GM12865 (cell line): ENCODE measurements around the gene CCNB1IP1.

Source experiments
- DNase-seq: peaks from one replicate; pipeline ENCODE4 v3.0.0; 2010; ENCODE audit warnings: low read depth
- H3K4me3 ChIP-seq: 2 replicates; pipeline ENCODE4 v1.5.1; 2011; ENCODE audit warnings: mild to moderate bottlenecking, low read depth, low read length, control low read depth
- TF ChIP-seq, protein P1 (sequence below): IDR thresholded peaks from 2 replicates; pipeline ENCODE4 v1.5.1; 2011; ENCODE audit warnings: low read length, control low read depth, low read depth, inconsistent platforms; ENCODE audit not compliant: insufficient read depth; ENCODE audit errors: missing control alignments

CCNB1IP1 gene

DNA sequence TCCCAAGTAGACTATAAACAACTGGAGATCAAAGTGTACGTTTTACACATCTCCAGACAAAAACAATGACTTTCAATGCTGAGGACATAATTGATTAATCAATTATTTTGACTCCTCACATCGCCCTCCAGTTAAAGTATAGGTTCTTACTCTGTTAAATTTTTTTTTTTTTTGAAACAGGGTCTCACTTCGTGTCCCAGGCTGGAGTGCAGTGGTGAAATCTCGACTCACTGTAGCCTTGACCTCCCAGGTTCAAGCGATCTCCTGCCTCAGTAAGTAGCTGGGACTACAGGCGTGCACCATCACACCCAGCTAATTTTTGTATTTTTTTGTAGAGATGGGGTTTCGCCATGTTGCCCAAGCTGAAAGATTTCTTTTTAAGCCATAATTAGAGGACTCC is 938 bp upstream of the CCNB1IP1 start:
- TF ChIP-seq, protein P1, sequence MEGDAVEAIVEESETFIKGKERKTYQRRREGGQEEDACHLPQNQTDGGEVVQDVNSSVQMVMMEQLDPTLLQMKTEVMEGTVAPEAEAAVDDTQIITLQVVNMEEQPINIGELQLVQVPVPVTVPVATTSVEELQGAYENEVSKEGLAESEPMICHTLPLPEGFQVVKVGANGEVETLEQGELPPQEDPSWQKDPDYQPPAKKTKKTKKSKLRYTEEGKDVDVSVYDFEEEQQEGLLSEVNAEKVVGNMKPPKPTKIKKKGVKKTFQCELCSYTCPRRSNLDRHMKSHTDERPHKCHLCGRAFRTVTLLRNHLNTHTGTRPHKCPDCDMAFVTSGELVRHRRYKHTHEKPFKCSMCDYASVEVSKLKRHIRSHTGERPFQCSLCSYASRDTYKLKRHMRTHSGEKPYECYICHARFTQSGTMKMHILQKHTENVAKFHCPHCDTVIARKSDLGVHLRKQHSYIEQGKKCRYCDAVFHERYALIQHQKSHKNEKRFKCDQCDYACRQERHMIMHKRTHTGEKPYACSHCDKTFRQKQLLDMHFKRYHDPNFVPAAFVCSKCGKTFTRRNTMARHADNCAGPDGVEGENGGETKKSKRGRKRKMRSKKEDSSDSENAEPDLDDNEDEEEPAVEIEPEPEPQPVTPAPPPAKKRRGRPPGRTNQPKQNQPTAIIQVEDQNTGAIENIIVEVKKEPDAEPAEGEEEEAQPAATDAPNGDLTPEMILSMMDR: no peak
- no peak overlapping the region for H3K4me3 ChIP-seq

DNA sequence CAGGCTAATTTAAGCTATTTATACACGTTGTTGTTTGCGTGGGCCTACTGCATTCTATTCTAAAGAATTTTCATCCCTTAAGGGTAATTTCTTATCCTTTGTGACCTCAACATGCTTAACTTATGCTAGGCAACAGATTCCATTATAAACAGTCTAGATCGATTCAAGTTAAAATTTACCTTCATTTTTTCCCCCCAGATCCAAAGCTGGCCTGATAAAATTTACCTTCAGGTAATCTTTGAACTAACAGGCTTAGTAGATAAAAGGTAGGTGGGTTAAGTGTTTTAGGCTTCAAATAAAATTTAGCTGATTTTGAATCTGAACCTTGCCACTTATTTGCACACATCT is 389 bp upstream of the CCNB1IP1 start:
- peak overlapping the region; percentile 100 for H3K4me3 ChIP-seq
- no peak for DNase-seq
- TF ChIP-seq, protein P1: no peak

More for the DNA sequence above, 938 bp upstream of the CCNB1IP1 start:
- no peak for DNase-seq

DNA sequence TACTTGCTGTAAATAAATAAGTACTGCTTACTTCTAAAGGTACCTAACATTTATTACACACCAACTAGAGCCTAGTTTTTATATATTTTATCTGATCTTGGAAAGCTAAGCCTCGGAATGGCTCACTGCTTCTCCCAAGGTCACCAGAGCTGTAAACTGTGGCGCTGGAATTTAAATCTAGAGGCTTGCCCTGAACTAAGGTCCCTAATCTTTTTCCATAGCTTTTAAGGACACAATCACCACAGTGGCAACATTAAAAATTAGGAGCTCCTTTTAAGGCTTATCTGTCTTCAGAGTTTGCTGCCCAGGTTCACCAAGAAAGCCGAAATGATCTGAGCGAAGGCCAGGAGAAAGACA is 670 bp downstream of the CCNB1IP1 start:
- DNase-seq: no peak
- H3K4me3 ChIP-seq: peak overlapping the region; percentile 100
- TF ChIP-seq, protein P1: no peak

DNA sequence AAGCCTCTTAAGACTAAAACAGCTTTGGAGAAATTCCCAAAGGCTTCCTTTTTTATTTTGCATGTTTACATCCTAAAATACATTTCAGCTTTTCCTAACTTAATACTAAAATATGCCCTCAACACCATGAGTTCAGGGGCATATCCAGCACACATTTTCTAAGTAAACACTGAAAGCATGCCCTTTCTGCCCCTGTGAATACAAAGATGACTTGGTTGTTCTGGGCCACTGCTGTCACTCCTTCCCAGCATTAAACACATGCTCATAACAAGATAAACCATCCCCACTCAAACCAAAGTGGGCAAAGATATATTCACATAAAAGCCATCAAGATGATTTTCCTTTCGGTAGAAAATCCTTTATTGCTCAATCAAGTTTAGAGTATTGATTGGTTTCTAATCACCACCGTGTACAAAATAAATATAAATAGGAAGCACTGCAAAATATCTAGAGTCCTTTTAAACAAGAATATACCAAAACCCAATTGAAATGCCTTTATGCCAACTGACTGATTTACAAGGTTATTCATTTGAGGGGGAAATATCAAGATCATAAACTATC is 1.9 kb downstream of the CCNB1IP1 start:
- H3K4me3 ChIP-seq: peak overlapping the region; percentile 100

DNA sequence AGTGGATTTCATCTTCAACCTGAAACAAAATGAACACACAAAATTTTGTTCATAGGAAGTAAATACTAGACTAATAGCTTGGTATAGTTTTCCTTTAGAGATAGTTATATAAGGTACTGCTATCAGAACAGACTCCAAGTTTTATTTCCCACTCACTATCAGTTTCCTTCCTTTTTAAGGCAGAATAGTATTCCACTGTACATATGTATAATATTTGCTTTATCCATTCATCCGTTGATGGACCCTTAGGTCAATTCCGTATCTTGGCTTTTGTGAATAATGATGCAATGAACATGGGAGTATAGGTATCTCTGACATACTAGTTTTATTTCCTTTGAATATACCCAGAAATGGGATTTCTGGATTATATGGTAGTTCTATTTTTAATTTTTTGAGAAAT is 3.7 kb downstream of the CCNB1IP1 start:
- H3K4me3 ChIP-seq: no peak overlapping the region
- DNase-seq: no peak

More for the DNA sequence above, 1.9 kb downstream of the CCNB1IP1 start:
- TF ChIP-seq, protein P1: no peak
- no peak for DNase-seq

DNA sequence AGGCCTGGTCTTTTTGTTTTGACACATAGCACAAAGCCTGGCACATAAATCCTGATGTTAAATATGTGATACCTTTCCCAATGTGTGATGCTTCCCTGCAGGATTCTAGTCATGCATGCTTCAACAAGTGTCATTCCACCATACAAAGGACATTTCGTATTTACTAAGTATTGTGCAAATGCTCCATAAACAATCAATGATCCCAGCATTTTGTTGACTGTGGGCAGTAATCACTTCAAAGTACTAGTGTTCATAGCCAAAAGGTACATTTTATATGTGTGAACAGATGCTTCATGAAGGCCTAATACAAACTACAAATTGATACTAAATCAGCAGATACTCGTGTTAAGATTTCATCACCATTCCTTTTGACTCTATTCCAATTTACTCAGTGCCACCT is 4.4 kb downstream of the CCNB1IP1 start:
- DNase-seq: no peak
- TF ChIP-seq, protein P1: no peak
- no peak overlapping the region for H3K4me3 ChIP-seq

More for the DNA sequence above, 3.7 kb downstream of the CCNB1IP1 start:
- TF ChIP-seq, protein P1: no peak
